Fibroblast of peridontal ligament (primary cell): ENCODE data around the gene SNX9.
A peak's percentile ranks its signal among the peaks of the same experiment; 100 is the strongest.
"Not testable (repeated sequence)": the region's sequence is repeated elsewhere in the genome, so short reads cannot be mapped to it uniquely, and the experiment has no call there.

Source experiments
- DNase-seq: peaks from one replicate; pipeline ENCODE4 v3.0.0-alpha.2; 2010; ENCODE audit errors: extremely low read depth

Gene SNX9

DNA sequence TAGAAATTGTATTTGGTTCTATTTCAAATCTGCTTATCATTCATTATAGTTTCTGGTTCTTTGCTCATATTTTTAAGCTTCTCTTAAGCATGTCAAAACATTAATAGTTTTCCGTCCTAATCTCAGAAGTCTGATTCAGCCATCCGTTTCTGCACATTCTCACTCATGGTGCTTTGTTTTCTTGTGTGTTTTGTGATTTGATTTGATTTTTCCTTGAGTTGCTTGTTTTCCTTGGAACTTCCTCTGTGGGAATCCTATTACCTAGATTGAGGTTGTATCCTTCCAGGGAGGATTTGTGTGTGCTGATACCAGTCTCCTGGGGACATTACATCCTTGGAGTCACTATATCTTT lies 7.9 kb downstream of the SNX9 start:
- no peak for DNase-seq

DNA sequence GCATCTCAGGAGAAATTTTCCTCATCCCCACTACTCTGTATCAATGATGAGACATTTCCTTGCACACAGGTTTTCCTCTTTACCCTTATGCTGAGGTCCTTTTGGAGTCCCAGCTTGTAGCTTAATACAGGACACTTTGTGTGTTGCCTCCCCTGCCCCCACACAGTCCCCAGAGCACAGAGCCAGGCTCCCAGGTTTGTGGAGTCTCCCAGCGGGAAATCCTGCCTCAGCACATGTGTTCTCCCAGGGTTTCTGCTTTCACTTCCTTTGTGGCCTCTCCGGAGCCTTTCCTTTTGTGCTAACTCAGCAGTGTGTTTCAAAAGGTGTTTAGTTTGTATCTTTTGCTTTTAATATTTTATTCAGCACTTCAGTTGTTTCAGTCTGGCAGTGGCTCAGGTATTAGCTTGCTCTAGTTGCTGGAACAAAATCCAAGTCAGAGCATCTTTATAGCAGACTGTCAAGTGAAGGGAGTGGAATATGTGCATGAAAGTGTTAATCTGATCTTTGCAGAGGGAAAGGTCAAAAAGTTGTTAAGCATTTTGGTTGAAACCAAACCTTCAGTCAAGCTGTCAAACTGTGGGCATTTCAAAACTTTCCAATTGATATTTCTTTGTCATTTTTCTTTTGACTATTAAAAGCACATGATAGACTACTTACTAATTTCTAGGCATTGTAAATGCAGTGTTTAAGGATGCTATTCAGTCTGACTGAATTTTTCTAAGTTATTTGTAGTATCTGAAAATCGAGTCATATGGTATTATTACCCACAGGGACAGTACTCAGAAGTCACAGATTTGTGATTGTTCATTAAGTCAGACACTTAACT lies 8.6 kb downstream of the SNX9 start:
- no peak for DNase-seq

DNA sequence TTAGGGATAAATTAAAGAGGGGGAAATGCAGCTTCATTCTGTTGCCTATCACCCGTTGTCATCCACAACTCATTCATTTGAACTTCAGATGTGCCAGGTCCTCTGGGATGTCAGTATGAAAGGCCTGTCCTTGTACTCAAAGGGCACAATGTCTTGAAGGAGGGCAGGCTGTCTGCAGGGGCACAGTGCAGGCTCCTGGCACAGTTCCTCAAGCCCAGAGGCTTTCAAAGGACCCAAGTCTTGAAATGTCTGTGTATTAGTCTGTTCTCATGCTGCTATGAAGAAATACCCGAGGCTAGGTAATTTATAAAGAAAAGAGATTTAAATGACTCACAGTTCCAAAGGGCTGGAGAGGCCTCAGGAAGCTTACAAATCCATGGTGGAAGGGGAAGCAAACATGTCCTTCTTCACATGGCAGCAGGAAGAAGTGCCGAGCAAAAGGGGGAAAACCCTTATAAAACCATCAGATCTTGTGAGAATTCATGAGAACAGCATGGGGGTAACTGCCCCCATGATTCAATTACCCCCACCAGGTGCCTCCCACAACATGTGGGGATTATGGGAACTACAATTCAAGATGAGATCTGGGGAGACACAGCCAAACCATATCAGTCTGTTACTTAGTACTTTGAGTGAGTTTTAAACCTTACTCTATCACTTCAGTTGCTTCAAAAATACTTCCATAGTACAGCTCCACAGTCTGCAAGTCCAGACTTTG lies 9.4 kb downstream of the SNX9 start:
- DNase-seq, result no peak

DNA sequence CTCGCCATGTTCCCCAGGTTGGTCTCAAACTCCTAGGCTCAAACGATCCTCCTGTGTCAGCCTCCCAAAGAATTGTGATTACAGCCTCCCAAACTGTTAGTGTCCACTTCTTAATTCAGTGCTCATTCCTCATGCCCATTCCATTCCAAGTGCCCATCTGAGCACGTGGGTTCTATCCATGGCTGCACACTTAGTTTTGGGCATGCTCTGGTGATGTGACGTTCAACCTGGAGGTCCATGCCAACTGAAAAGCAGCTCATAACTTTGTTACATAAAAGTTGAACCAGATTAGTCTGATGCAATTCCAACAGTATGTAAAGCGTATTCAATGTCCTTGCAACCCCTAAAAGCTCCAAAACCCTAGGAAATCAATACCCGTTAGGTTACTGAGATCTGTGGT lies 11.5 kb downstream of the SNX9 start:
- no peak for DNase-seq

DNA sequence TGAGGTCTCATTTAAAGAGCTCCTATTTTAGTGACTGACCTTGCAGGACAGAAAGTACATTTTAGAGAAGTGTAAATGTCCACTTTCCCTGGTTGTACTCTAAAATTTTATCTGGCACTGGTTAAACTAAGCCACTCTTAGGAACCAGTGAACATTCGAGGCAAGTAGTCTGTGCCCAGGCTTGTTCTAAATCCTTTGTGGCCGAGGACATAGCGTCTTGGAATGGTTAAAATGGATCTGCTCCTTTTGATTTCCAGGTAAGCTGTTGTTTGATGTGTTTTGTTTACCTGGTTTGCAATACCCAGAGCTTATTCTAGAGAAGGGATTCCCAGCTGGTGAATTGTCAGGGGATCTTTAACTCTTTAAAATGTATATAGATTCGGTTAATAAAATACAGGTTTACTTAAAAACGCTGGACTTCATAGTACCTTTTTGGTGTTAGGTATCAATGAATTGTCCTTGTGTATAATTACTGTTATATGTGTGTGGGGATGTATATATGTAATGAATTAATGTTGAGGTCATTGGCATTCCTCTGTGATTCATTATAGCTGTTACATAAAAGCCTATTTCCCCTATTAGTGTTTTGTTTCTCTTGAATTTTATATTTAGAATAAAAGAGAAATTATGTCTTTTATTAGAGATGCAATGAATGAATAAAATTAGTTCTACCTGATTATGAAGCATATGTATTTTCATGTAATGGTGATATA lies 15.8 kb downstream of the SNX9 start:
- no peak for DNase-seq

DNA sequence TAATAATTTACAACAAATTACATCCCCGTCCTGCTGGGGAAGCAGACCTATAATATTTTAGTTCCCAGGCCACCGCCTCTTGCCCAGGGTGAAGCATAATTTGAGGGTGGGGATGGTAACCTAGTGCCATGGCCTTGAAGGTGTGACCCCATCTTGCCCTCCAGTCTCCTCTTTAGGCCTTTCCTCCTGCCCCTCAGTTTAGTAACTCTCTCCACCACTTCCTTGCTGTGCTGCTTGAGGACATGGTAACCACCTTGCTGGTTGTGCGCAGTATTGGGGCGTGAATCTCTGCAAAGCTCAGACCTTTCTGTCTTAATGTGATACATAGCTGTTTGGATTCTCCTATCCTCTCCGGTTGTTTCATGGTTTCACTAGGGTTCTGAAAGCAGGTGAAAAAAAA lies 16.6 kb downstream of the SNX9 start:
- DNase-seq, result no peak

DNA sequence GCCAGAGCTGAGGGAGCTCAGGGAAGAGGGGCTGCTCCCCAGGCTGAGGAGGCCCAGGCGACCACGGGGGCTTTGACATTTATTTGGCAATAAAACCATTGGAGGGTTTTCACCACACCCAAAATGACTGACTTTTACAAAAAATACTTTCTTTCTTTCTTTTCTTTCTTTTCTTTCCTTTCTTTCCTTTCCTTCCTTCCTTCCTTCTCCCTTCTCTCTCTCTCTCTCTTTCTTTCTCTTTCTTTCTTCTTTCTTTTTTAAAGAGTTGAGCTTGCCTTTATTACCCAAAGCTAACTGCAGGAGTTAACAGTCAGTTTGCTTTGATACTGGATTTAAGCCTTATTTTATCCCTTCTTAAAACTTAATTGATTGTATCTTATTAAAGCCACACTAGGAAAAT lies 17.2 kb downstream of the SNX9 start:
- no peak for DNase-seq

DNA sequence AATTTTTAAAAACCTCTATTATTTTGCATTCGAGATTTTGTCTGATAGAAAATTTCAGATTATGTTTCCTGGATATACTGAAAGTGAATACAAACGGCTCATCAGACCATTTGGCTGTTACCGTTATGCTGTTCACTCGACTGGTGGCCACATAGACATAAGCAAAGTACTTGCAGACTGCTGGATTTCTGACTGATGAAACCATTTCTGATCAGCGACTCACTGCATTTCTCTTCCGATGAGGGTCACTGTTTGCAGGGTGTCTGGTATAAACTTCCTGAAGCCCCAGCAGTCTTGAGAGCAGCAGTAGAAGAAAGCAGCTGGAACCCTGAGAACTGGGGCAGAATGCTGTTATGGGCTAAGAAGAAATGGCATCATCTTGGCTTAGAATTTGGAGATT lies 17.7 kb downstream of the SNX9 start:
- peak; percentile 87 for DNase-seq

DNA sequence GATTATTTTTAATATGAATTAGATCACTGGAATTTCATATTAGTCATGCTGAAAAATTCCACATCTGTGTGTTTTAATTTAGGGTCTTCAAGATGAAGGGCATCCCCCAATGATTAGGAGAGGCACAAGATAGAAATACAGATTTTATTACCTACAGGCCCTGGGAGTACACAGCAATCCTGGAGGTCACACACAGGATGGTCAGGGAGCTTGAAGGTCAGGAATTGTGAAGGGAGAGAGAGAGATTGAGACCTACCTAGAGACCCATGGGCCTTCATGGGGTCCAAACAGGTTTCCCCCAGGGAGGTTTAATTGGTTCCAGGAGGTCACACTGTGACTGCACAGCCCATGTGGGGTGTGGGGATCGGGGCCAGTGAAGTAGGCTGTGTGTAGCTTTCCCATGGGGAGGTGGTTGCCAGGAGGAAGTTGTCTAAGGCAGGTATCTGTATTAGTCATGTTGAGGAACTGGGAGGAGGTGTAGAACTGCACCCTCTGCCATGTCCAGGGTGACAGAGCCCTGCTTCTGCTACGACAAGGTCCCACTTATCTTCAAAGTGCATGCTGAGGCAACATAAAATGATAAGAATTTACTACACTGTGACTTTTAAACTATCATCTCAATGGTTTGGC lies 18.3 kb downstream of the SNX9 start:
- no peak for DNase-seq

DNA sequence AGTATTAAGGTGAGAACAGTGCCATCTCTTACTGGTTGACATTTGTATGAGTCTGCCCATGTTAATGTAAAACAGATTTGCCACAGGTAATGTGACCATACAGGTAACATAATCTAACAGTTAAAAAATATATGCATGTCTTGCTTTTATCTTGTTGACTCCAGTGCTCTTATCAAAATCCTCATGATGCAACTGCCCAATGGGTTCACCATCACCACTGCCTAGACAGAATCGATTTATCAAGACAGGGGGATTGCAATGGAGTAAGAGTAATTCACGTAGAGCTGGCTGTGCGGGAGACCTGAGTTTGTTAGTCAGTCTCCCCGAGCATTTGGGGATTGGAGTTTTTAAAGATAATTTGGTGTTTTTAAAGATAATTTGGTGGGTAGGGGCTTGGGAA lies 19.2 kb downstream of the SNX9 start:
- no peak for DNase-seq

DNA sequence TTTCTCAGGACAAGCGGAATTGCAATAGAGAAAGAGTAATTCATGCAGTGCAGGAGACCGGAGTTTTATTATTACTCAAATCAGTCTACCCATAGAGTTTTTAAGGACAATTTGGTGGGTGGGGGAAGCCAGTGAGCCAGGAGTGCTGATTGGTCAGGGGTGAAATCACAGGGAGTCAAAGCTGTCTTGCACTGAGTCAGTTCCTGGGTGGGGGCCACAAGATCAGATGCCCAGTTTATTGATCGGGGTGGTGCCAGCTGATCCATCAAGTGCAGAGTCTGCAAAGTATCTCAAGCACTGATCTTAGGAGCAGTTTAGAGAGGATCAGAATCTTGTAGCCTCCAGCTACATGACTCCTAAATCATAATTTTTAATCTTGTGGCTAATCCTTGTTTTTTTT lies 21.1 kb downstream of the SNX9 start:
- DNase-seq, result not testable (repeated sequence)

DNA sequence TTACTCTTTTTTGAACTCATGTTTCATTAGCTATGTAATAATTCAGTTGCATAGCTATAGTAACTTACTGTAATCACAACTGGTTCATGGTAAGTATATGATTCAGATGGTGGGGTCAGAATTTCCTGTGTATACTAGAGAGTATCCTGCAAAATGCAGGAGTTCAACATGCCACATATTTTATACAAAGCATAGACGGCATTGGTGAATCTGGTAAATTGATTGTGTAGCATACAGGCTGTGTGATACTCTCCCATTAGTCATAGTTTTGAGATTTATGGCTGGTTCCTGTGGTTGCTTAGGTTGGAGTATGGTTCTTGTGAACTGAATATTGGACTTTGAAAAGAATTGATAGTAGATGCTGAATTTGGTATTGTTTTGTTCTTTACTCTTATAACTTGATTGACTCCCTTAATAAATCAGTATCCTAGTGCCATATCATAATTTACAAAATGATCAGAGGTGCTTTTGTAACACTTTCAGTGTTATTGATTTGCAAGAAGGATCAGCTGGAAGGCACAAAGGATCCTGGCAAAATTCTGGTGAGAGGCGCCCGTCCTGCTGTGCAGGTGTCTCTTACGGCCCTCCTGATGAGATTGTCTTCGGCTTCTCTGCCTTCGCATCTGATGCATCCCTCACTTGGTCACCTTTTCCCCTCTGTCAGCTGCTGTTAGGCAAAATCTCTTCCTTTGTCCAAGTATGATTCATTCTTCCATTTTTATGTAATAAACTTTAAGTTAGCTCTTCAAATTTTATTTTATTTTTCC lies 22.6 kb downstream of the SNX9 start:
- no peak for DNase-seq

DNA sequence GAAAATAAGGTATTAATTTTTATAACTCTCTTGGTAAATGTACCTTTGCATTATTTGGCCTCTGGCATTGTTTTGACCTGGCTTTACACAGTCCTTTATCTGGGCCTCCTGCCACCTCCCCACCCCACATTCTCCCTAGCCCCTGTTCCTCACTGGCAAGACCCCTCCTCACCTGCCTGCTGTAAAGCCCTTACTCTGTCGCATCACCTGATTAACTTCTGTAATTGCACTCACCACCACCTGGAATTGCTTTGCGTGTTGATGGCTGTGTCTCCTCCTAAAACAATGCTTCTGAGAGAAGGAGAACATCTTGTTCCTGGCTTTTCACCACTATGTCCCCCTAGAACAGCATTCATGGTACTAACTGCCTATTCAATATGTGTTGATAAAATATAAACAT lies 24.8 kb downstream of the SNX9 start:
- no peak for DNase-seq

DNA sequence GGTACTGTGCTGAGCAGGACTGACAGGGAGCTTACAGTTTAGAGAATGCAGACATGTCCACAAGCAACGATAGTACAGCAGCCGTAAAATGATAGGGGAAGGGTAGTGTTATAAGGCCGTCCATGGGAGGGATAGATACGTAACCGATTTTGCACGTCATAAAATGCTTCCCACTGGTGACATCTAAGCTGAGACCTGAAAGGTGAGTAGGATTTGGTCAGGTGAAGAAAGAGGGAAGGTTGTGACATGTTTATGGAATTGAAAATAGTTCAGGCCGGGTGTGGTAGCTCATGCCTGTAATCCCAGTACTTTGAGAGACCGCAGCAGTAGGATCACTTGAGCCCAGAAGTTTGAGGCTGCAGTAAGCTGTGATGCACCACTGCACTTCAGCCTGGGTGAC lies 25.6 kb downstream of the SNX9 start:
- no peak for DNase-seq

DNA sequence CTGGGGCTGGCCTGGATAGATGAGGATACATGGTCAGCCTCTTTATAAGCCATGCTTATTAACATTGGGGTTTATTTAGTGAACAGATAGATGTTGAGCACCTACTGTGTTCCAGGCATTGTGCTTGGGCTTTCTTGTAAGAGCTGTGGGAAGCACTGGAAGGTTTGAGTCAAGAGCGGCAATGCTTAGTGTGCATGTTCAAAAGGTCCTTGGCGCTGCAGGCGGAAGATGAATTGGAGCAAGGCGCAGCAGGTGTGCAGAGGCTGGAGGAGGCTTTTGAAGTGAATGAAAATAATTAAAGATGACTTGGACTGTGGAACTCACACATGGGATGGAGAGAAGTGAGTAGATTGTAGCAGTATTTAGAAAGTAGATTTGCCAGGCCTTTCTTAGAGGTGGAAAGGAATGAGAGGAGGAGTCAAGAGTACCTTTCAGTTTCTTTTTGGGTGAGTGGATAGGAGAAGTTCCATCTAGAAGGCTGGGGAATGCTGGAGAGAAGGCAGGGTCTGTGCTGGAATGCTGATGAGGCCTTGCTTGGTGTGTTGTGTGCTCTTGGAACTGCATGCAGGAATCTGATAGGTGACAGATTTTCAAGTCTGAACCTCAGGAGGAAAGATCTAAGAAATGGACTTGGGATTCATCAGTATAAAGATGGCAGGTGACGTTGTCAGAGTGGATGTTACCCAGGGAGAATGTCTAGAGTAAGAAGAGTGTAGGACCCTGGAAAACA lies 26.4 kb downstream of the SNX9 start:
- DNase-seq, result no peak

DNA sequence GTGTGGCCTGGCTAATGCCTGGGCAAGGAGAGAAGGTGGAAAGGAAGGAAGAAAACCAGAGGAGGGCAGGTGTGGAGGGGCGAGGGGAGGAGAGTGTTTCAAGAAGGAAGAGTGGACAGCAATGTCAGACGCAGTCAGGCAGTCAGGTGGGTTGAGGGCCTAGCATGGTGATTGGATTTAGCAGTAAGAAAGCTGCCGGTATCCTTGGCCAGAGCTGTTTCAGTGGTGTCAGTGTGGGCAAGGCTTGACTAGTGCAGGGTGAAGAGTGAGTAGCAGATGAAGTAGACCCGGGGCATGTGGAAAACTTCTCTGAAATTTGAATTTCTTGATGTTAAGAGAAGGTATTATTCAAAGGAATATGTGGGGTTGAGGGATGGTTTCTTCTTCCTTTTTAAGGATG lies 27.0 kb downstream of the SNX9 start:
- no peak for DNase-seq

DNA sequence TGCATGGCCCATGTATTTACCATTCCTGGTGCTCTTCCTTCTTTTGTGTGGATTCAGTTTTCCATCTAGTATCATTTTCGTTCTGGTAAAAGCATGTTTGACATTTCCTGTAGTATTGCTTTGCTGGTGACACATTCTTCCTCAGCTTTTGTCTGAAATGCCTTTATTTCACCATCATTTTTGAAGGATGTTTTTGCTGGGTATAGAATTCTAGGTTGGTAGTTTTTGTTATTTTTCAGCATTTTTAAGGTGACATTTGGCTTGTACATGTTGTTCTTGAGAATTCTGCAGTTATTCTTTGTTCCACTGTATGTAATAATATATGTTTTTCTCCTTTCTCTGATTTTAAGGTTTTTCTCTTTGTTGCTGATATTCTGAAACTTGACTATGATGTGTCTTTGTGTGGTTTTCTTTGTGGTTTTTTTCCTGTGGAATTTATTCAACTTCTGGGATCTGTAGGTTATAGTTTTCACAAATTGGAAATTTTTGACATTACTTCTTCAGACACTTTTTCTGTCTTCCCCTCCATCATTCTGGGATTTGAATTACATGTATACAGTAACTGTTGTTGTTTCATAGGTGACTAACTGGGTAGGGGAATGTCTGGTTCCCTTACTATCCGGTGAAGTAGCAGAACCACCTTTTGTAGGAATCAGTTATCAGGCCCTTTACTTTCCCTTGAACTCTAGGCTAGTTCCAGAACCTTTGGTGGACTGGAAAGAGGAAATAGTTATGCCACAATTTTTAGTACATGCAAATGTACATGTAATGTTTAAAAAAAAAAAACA lies 30.2 kb downstream of the SNX9 start:
- peak; percentile 24 for DNase-seq

DNA sequence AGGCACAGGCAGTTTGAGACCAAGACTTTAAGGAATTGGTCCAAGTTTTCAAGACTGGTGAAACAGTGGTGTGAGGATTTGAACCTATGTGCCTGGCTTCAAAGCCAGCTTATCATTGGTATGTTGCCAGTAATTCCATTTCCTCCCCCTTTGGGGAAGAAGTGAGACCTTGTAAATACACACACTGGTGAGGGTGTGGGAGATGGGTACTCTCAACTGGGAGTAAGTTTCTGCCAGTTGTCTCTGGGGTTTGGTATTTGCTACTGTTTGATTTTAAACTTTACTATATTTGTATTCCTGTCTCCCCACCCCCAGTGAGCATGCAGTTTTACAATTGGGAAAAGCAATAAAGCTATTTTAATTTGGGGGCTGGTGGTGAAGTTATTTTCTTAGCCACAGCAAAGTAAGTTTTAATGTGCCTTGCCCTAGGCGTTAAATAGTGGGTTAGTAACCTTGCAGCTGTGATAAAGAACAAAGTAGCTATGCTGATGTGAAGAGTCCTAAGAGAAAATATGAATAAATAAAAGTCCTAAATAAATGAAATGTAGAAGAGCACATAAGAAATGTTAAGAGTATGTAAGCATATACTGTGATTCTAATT lies 31.0 kb downstream of the SNX9 start:
- DNase-seq, result no peak

DNA sequence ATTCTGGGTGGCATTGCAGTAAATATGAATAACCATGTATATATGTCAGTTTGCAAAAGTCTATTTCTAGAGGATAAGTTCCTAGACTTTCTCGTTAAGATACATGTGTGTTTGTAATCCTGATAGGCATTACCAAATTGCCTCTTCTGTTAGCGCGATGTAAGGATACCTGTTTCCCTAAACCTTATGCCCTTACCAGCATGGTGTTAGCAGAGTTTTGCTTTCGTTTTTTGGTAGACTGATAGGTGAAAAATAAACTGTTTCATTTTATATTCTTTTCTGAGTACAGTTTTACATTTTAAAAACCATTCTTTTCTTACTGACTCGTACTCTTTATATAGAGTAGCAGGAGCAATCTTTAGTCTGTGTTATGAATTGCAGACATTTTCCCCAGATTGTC lies 32.3 kb downstream of the SNX9 start:
- DNase-seq, result no peak

DNA sequence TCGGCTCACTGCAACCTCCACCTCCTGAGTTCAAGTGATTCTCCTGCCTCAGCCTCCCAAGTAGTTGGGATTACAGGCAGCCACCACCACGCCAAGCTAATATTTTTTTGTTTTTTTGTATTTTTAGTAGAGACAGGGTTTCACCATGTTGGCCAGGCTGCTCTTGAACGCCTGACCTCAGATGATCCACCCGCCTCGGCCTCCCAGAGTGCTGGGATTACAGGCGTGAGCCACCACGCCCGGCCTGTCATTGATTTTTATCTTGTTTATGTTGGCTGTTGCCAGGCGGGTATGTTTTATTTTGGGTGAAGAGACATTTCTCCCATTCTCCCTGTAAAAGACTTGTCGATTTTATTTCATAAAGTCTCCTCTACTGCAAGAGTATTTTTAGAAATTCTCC lies 32.8 kb downstream of the SNX9 start:
- not testable (repeated sequence) for DNase-seq
